Naive thymus-derived CD8-positive, alpha-beta T cell (primary cell): Measurements from ENCODE around the gene PDPN. TPM values are rescaled to one million over a fixed set of nuclear protein-coding genes. Genes with fewer than 3 reads are reported as not detected.

ENCODE experiments used
- ATAC-seq, 2 donors: fragments of 150-1000 bp; cut with Tn5 transposase in 1 of 2; sonication (Bioruptor Pico), chemical (Tn5 transposase) in 1 of 2; 1 replicate in 1 of 2; 2 replicates in 1 of 2; pipeline ENCODE4 v1.10.0; 2021; ENCODE audit warnings: mild to moderate bottlenecking in 2 of 2, moderate library complexity in 2 of 2
- POLR2A ChIA-PET: fragments of 350-600 bp; sonication (Branson Sonifier 250); formaldehyde crosslinking; loops from one replicate; lab custom pipeline; 2021; ENCODE audit warnings: antibody characterized with exemption; lab: Charles Lee
- DNase-seq, 10 donors: peaks; one replicate each; pipeline versions ENCODE4 v3.0.0 to v3.0.0-alpha.2; 2020 to 2022
- H3K27ac Mint-ChIP-seq, 10 donors: one replicate each; pipeline ENCODE4 v1.8.0; 2020 to 2022; ENCODE audit warnings: mild to moderate bottlenecking in 10 of 10, mixed read lengths in 10 of 10, moderate library complexity in 4 of 10, inconsistent platforms in 1 of 10
- H3K27me3 Mint-ChIP-seq, 5 donors: one replicate each; pipeline ENCODE4 v1.8.0; 2021 to 2022; ENCODE audit warnings: mixed read lengths in 5 of 5
- H3K36me3 Mint-ChIP-seq, 3 donors: one replicate each; pipeline ENCODE4 v1.8.0; 2020 to 2022; ENCODE audit warnings: mixed read lengths in 3 of 3, mild to moderate bottlenecking in 2 of 3, inconsistent platforms in 1 of 3
- H3K4me1 Mint-ChIP-seq, 4 donors: one replicate each; pipeline ENCODE4 v1.8.0; 2021 to 2022; ENCODE audit warnings: mixed read lengths in 4 of 4
- H3K4me3 Mint-ChIP-seq, 10 donors: one replicate each; pipeline ENCODE4 v1.8.0; 2020 to 2022; ENCODE audit warnings: mild to moderate bottlenecking in 10 of 10, mixed read lengths in 10 of 10, moderate library complexity in 6 of 10, inconsistent platforms in 1 of 10
- H3K9me3 Mint-ChIP-seq, 9 donors: one replicate each; pipeline ENCODE4 v1.8.0; 2020 to 2022; ENCODE audit warnings: mixed read lengths in 9 of 9, mild to moderate bottlenecking in 3 of 9, inconsistent platforms in 1 of 9, moderate library complexity in 1 of 9
- polyA plus RNA-seq, 3 donors: library from polyadenylated mRNA; unstranded; fragments of 300-500 nt; fragmentation: Illumina TruSeq; gene quantifications; one replicate each; pipeline ENCODE4 v1.2.3, GENCODE V29; 2021
- total RNA-seq, 8 experiments: library from RNA in 2 of 8; stranded (reverse) in 2 of 8; gene quantifications; one replicate each; pipeline ENCODE4 v1.2.3 and lab custom pipeline; 2021 to 2026

PDPN gene
- total and polyA plus RNA-seq, 5 experiments from 2014 or later: not detected

DNA sequence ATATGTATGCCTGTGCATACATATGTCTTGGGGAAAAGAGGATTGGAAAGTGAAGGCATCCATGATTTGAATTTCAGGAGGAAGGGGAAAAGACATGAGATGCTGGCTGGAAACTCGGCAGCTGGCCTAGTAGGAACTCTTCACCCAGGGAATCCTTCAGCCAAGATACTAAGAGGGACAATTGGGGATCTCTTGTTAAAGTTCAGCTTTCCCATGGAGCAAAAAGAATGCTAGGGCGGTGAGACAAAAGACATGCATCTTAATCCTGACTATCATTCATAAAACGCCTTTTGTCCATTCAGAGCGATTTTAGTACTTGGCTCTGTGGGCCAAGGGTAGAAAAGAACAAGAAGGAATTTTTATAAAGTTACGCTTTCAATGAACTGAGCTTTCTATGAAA, 20.5 kb downstream of the PDPN start:
- no peak for ATAC-seq
- no peaks in the 10 kb centered on the region for H3K9me3 Mint-ChIP-seq
- no peaks in the 10 kb centered on the region for H3K36me3 Mint-ChIP-seq
- DNase-seq: no peak
- H3K27ac Mint-ChIP-seq: no peak overlapping the region
- H3K4me1 Mint-ChIP-seq: no peaks in the 10 kb centered on the region
- POLR2A ChIA-PET: no interaction called here
- H3K4me3 Mint-ChIP-seq: no peak overlapping the region
- peaks cover 6 to 41% (median 8%) of the 10 kb centered on the region in 5 donors for H3K27me3 Mint-ChIP-seq

DNA sequence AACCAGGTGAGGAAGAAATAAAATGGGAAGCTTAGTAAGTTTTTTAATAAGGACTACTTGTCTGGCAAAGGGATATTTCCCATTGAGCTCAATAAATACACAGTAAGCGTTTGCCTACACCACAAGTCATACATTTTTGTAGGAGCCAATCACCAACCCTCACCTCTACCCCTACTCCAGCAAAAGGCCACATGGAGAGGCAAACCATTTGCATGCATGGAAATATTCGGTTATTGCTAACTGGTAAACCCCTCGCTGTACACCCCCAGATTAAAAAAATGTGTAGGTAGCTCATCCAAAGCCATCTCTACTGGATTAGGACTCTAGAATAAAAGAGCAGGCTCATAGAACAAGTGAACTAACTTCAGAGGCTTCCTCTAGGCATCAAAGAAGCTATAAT, 21.1 kb downstream of the PDPN start:
- DNase-seq (no peak), ATAC-seq (no peak)
- Mint-ChIP-seq H3K4me3 (no peak overlapping the region), H3K27me3 (peaks cover 8 to 44% (median 11%) of the 10 kb centered on the region in 5 donors), H3K27ac (no peak overlapping the region), H3K9me3 (no peaks in the 10 kb centered on the region), H3K4me1 (no peaks in the 10 kb centered on the region), H3K36me3 (no peaks in the 10 kb centered on the region)
- POLR2A ChIA-PET: no interaction called here

DNA sequence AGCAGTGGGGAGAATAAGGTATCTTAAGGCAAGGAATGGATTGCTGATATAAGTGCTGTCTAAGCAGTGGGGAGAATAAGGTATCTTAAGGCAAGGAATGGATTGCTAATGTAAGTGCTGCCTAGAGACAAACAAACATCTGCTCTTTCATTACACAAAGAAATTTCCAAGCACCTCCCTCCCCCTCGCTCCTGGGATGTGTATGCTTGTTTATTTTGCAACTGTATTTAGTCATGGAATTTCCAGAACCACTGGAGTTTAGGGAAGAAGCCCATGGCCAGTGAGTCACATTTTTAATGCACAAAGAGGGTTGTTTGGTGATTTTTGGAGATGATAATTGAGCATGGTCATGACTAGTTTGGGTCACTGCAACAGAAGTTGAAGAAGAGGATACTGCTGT, 21.5 kb downstream of the PDPN start:
- H3K9me3 Mint-ChIP-seq: peaks cover 0 to 2% (median 0%) of the 10 kb centered on the region in 9 donors
- H3K4me3 Mint-ChIP-seq: no peak overlapping the region

DNA sequence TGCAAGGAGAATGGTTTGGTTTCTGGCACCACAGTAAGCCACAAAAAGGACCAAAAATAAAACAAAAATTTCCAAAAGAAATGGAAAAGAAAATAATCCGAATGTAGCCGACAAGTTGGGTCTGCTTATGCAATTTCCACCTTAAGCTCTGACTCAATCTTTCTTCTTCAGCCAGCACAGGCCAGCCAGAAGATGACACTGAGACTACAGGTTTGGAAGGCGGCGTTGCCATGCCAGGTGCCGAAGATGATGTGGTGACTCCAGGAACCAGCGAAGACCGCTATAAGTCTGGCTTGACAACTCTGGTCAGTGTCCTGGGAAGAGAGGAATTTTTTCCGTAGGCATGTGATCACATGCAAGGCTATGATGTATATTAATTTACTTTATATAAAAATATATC, 23.4 kb downstream of the PDPN start:
- POLR2A ChIA-PET: no interaction called here
- Mint-ChIP-seq H3K4me1 (no peaks in the 10 kb centered on the region), H3K36me3 (no peaks in the 10 kb centered on the region), H3K4me3 (no peak overlapping the region), H3K9me3 (peaks cover 0 to 6% (median 0%) of the 10 kb centered on the region in 9 donors), H3K27ac (no peak overlapping the region), H3K27me3 (peaks cover 5 to 34% (median 16%) of the 10 kb centered on the region in 5 donors)
- ATAC-seq: no peak
- no peak for DNase-seq

More for the DNA sequence above, 21.5 kb downstream of the PDPN start:
- Mint-ChIP-seq H3K27me3 (peaks cover 6 to 43% (median 12%) of the 10 kb centered on the region in 5 donors), H3K36me3 (no peaks in the 10 kb centered on the region), H3K27ac (no peak overlapping the region), H3K4me1 (no peaks in the 10 kb centered on the region)
- DNase-seq (no peak), ATAC-seq (no peak)
- POLR2A ChIA-PET: no interaction called here

DNA sequence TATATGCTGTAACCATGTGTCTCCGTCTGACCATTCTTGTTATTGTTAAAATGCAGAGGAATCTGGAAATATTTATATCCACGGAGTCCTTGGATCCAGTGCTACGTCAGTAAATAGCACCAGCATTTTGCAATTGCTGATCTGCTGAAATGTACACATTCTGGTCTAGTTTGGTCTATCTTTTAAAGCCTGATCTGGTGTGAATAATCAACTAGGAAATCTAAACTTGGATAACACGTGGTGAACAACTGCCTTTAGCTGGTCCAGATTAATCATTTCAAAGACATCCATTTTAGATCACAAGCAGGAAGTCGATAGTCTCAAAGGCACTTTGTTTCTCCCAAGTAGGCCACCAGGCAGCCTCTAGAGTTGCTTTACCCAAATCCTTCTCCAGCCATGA, 32.6 kb downstream of the PDPN start:
- no peak for ATAC-seq
- no peaks in the 10 kb centered on the region for H3K36me3 Mint-ChIP-seq
- H3K27me3 Mint-ChIP-seq: peaks cover 6 to 53% (median 24%) of the 10 kb centered on the region in 5 donors
- POLR2A ChIA-PET: no interaction called here
- peaks cover 0 to 2% (median 0%) of the 10 kb centered on the region in 9 donors for H3K9me3 Mint-ChIP-seq
- H3K4me3 Mint-ChIP-seq: no peak overlapping the region
- no peak overlapping the region for H3K27ac Mint-ChIP-seq
- DNase-seq: no peak
- no peaks in the 10 kb centered on the region for H3K4me1 Mint-ChIP-seq

DNA sequence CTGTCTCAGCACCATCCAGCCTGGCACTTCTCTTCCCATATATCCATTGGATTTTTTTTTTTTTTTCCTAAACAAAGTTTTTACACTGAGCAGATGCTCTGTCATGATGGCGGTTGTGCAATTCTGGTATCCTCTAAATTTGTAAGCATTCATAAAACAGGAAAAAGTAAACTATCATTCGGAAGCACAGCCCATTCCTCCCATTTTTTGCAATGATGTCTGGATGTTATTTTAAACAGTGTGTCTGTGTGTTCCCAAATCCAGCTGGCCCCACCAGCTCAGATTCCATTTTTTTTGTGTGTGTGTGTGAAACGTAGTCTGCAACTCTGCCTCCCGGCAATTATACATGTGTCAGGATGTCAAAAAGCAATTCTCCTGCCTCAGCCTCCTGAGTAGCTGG, 33.5 kb downstream of the PDPN start:
- DNase-seq (no peak), ATAC-seq (no peak)
- H3K27ac Mint-ChIP-seq: no peak overlapping the region
- POLR2A ChIA-PET: no interaction called here
- H3K4me3 Mint-ChIP-seq: no peak overlapping the region
- H3K27me3 Mint-ChIP-seq: peaks cover 3 to 59% (median 24%) of the 10 kb centered on the region in 5 donors
- no peaks in the 10 kb centered on the region for H3K4me1 Mint-ChIP-seq
- no peaks in the 10 kb centered on the region for H3K9me3 Mint-ChIP-seq
- no peaks in the 10 kb centered on the region for H3K36me3 Mint-ChIP-seq

DNA sequence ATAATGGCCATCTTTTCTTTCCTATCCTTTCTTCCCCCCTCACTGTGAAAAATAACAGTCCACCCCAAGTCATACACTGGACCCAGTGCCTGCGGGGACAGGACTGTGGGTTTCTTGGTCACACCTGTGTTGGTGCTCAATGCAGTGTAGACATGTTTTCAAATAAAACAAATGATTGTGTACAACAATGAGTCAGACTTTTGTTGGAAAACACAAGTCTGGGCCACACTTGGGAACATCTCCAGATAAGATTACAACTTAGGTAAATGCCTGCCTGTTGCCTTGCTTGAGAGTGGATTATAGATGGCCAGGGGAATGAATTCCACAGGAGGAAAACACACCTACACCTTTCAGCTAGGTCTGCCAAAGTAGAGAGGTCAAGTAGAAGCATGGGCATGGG, 34.1 kb downstream of the PDPN start:
- POLR2A ChIA-PET: no interaction called here
- Mint-ChIP-seq H3K27me3 (peaks cover 3 to 66% (median 29%) of the 10 kb centered on the region in 5 donors), H3K27ac (no peak overlapping the region), H3K36me3 (no peaks in the 10 kb centered on the region), H3K4me3 (no peak overlapping the region), H3K4me1 (no peaks in the 10 kb centered on the region), H3K9me3 (no peaks in the 10 kb centered on the region)
- no peak for DNase-seq
- ATAC-seq: no peak

DNA sequence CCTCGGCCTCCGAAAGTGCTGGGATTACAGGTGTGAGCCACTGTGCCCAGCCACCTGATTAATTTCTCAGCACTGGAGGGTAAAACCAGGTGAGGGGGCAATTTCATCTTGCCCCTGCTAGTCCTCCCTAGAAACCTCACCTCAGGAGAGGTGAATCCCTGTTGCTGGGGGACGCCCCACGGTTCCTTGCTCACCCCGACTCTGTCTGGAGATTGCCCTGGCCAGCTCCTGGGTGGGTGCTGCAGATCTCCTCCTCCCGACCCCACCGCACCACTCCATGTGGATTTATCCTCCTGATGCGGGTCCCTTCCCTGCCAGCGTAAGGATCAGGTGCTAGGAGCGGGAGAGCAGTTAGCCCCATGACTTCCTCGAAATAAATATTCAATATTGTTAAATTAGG, 34.9 kb downstream of the PDPN start:
- H3K27me3 Mint-ChIP-seq: peaks cover 3 to 68% (median 31%) of the 10 kb centered on the region in 5 donors
- no peaks in the 10 kb centered on the region for H3K36me3 Mint-ChIP-seq
- no peak overlapping the region for H3K27ac Mint-ChIP-seq
- ATAC-seq (no peak), DNase-seq (no peak)
- no peaks in the 10 kb centered on the region for H3K9me3 Mint-ChIP-seq
- H3K4me3 Mint-ChIP-seq: no peak overlapping the region
- POLR2A ChIA-PET: no interaction called here
- H3K4me1 Mint-ChIP-seq: no peaks in the 10 kb centered on the region

DNA sequence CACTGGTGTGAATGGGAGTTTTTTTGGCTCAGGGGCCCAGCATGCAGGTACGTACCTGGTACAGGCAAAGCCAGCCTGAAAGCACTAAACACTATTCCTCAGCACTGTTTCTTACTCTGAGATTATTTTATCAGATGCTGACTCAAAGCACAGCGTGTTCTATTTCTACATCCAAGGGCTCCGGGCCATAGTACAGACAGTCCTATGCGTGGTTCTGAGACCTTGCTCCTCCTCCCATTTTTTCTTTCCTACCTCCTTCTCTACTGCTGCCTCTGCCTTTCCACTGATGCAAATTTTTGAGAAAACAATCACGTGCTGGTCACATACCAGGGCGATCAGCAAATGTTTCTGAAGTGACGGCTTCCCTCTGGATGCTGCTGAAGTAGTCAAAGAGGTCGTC, 36.3 kb downstream of the PDPN start:
- Mint-ChIP-seq H3K9me3 (no peaks in the 10 kb centered on the region), H3K4me1 (no peaks in the 10 kb centered on the region), H3K27ac (no peak overlapping the region), H3K27me3 (peaks cover 3 to 68% (median 33%) of the 10 kb centered on the region in 5 donors), H3K4me3 (no peak overlapping the region), H3K36me3 (no peaks in the 10 kb centered on the region)
- POLR2A ChIA-PET: no interaction called here
- DNase-seq (no peak), ATAC-seq (no peak)

DNA sequence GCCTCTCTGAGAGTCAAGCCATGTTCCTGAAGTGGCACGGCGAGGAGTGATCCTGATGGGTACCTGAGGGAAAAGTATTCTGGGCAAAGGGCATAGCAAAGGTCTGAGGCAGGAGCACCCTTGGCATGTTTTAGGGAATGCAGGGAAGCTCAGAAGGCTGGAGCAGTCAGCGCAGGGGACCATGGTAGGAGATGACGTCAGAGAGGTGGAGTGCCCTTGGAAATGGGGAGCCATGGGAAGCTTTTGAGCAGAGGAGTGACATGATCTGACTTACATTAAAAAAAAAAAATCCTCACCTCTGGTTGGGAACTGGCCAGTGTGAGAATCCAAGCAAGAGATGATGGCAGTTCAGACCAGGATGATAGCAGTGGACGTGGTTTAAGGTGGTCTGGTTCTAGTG, 37.2 kb downstream of the PDPN start:
- POLR2A ChIA-PET: no interaction called here
- DNase-seq (no peak), ATAC-seq (no peak)
- H3K4me1 Mint-ChIP-seq: no peaks in the 10 kb centered on the region
- H3K36me3 Mint-ChIP-seq: no peaks in the 10 kb centered on the region
- H3K27ac Mint-ChIP-seq: no peak overlapping the region
- peaks cover 3 to 60% (median 27%) of the 10 kb centered on the region in 5 donors for H3K27me3 Mint-ChIP-seq
- H3K4me3 Mint-ChIP-seq: no peak overlapping the region
- H3K9me3 Mint-ChIP-seq: no peaks in the 10 kb centered on the region

DNA sequence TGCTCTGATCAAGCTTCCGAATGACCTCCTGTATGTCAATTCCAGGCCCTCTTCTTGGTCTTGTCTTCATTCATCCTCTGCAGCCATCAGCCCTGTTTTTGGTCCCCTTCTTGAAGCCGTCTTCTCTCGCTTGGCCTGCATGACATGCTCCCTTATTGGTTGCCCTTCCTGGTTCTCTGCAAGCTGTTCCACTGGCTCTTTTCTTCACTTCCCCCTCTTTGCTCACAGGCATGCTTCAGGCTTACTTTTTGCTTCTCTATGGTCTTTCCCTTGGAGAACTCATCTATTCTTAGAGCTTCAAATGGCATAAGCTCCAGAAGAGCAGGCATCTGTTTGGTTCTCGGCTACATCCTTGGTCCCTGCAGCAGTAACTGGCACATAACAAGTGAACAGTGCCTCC, 38.8 kb downstream of the PDPN start:
- Mint-ChIP-seq H3K4me3 (no peak overlapping the region), H3K36me3 (no peaks in the 10 kb centered on the region), H3K27me3 (peaks cover 3 to 43% (median 22%) of the 10 kb centered on the region in 5 donors), H3K9me3 (no peaks in the 10 kb centered on the region), H3K4me1 (no peaks in the 10 kb centered on the region), H3K27ac (no peak overlapping the region)
- DNase-seq (no peak), ATAC-seq (no peak)
- POLR2A ChIA-PET: no interaction called here

DNA sequence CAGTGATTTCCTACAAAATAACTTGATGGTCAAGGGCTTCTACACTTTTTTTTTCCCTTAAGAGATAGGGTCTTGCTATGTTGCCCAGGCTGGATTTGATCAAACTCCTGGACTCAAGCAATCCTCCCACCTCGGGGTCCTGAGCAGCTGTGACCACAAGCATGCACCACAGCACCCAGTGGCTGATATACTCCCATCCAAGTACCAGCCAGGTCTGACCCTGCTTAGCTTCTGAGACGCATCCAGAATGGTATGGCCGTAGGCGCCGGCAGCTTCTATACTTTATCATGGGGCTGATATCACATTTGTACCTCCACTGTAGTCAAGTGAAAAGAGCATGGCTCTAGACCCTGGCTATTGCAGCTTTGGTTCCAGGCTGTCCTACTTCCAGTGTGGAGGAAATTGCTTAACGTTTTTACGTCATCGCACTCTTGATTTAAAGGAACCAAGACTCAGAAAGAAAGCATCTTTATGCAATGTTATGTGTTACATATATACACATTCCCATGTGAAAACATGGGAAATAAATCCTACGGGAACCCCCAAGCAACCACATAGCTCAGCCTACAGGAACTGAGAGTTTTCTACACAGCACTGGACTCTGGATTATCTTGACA, 39.5 kb downstream of the PDPN start:
- Mint-ChIP-seq H3K9me3 (no peaks in the 10 kb centered on the region), H3K4me1 (no peaks in the 10 kb centered on the region), H3K27ac (no peak overlapping the region), H3K36me3 (no peaks in the 10 kb centered on the region), H3K4me3 (no peak overlapping the region), H3K27me3 (peaks cover 1 to 41% (median 17%) of the 10 kb centered on the region in 5 donors)
- POLR2A ChIA-PET: no interaction called here
- ATAC-seq (no peak), DNase-seq (no peak)

DNA sequence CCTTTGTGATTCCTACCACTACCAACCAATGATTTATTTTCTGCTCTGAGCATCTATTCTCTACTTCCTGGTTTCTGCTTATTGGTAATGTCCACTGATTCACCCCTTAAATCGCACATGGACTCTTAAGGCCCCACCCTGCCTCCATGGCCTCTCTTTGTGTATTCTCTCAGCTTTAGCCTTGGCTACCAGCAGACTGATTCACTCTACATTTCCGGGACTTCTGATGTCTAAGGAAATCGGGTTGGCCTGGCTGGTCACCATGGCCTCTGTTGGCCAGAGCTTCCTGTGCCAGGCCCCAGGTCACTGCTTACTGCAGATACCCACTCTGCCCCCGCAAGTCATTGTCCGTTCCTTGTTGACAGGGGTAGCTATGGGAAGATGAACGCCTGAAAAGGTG, 40.9 kb downstream of the PDPN start:
- no peaks in the 10 kb centered on the region for H3K4me1 Mint-ChIP-seq
- POLR2A ChIA-PET: no interaction called here
- H3K36me3 Mint-ChIP-seq: no peaks in the 10 kb centered on the region
- peaks cover 1 to 52% (median 17%) of the 10 kb centered on the region in 5 donors for H3K27me3 Mint-ChIP-seq
- peaks cover 0 to 2% (median 0%) of the 10 kb centered on the region in 9 donors for H3K9me3 Mint-ChIP-seq
- no peak overlapping the region for H3K27ac Mint-ChIP-seq
- no peak for ATAC-seq
- H3K4me3 Mint-ChIP-seq: no peak overlapping the region
- DNase-seq: no peak

DNA sequence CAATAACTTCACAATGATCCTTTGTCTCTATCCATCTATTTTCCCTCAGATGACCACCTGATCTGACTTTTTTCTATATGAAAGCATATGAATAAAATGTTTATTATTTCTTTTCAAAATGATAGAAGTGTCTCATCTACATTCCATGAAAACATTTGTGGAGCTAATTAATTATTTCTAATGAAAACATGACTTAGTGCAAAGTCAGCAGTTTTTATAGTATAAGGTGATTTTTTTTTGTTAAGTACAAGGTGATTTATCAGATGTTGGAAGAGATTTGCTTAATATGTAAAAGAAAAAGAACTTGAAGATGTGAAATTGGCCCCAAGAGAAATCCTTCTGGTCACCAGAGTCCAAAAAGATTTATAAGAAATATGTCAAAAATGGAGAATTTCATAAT, 43.5 kb downstream of the PDPN start:
- DNase-seq: no peak
- Mint-ChIP-seq H3K4me1 (no peaks in the 10 kb centered on the region), H3K36me3 (peaks cover 0 to 4% (median 3%) of the 10 kb centered on the region in 3 donors), H3K9me3 (peaks cover 0 to 11% (median 4%) of the 10 kb centered on the region in 9 donors), H3K27me3 (peaks cover 0 to 34% (median 12%) of the 10 kb centered on the region in 5 donors), H3K4me3 (no peak overlapping the region), H3K27ac (no peak overlapping the region)
- POLR2A ChIA-PET: no interaction called here
- no peak for ATAC-seq
